GM19467 (cell line): ENCODE results near the gene RAVER1.

Source experiments
- ATAC-seq: cut with Tn5 transposase; IDR thresholded peaks from one replicate; pipeline ENCODE4 v1.9.1; 2021; ENCODE audit warnings: mild to moderate bottlenecking, moderate library complexity; ENCODE audit not compliant: unreplicated experiment

The RAVER1 gene

DNA sequence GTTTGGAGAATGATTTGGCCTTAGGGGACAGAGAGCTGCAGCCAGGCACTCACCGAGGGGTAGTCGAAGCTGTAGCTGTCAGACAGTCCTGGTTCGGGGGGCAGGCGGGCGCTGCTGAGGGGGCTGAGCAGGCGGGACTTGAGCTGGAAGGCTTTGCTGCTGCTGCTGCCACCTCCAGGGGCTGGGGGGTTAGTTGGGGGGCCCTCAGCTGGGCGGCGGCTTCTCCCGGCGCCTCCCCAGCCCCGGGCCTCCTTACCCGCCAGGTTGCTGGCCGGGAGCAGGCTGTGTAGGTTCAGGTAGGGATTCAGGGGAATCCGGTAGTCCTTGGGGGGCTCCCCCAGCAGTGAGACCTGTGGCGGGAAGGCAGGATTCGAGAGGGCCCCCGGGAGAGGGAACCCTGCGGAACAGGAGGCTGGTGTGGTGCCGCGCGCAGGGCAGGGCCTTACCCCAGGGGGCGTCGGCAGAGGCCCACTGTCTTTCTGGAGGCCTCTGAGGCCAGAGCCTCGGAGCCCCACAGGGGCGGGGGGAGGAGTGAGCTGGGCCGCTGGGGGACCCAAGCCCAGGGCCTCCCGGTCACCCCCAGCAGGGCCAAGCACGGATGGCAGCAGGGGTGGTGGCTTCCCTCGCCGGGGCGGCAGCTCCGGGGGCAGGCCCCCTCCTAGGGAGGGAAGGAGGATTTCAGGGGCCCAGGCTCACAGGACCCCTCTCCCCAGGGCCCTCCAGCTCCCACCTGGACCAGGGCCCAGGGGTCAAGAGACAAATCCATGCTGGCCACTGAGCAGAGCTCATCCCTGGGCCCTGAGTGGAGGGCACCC, 12.5 kb downstream of the RAVER1 start:
- no peak for ATAC-seq

DNA sequence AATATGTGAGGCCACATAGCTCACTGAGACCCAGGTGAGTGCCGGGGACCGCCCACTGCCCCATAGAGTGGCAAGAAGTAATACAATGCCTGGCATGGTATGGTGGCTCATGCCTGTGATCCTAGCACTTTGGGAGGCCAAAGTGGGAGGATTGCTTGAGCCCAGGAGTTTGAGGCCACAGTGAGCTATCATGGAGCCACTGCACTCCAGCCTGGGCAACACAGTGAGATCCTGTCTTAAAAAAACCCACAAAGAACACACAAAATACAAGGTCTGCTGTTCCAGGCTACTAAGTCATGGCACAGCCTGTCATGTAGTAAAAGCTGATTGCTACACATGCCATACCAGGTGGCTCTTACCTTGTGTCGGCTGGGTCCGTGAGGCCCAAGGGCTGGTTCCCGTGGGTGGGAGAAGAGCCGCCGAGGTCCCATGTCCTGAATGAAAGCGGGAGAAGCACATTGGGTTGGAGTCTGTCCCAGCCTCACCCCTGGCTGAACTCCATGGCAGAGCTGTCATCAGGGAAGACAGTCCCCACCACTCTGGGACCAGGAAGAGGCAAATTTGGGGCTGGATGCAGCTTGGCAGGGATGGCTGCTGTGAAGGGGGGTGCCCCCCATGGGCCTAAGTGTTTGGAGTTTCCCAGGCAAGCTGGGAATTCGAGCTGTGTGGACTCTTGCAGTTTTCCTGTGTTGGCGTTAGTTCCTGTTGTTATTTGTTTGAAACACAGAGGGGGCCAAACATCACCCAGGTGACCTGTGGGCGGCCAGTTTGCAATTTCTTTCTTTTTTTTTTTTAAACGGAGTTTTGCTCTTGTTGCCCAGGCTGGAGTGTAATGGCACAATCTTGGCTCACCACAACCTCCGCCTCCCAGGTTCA, 14.3 kb downstream of the RAVER1 start:
- no peak for ATAC-seq

DNA sequence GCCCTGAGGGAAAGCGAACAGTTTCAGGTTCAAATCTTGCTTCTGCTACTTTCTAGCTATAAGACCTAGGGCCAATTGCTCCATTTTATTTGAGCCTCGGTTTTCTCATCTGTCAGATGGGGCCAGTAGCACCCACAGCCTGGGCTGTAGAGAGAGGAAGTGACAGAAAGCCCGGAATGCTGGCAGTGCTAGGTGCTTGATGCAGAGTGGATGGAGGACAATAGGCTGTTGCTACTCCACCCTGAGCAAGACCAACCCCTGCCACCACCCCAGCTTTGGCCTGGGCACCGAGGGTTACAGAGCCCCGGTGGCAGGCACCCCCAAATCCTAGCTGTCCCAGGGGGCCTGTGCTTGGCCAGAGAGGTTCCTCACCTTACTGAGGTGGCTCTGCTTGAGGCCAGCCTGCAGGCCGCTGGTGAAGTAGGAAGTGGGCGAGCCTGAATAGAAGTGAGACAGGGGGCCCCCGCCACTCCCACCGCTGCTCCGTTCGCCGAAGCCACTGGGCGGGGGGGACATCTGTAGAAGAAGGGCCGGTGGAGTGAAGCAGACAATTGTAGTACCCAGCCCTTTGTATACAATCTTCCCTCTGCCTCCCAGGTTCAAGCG, 15.4 kb downstream of the RAVER1 start:
- ATAC-seq = no peak

DNA sequence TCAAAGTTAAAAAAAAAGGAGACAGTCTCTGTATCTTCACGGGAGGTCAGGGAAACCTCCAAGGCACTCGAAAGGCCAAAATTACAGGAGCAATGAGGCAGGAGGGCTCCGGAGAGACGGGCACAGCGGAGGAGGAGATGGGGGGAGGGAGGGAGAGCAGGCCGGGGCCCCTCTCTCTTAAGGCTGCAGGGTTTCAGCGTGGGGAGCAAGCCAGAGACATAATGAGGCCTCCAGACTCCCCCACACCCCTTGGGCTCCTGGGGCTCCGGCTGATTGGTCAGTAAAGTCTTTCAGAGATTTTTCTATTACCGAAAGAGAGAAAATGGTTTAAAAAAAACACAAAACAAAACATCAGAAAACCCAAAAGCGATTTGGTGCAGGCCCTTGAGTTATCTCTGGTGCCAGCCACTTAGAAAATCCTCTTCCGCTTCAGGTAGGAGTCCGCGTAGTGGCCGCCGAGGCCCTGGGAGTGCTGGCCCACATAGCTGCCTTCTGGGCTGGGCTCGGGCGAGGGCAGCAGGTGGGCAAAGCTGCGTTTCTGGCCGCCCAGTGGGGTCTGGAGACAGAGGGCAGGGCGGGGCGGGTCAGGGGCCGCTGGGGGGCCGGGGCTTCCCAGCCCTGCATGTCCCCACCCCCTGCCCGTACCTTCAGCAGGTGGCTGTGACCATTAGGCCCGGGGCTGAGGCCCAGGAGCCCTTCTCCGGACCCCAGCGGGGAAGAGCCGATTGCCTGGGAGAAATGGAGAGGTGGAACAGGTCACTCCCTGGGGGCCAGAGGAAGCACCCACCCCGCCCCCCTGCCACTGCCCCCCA, 16.1 kb downstream of the RAVER1 start:
- no peak for ATAC-seq

DNA sequence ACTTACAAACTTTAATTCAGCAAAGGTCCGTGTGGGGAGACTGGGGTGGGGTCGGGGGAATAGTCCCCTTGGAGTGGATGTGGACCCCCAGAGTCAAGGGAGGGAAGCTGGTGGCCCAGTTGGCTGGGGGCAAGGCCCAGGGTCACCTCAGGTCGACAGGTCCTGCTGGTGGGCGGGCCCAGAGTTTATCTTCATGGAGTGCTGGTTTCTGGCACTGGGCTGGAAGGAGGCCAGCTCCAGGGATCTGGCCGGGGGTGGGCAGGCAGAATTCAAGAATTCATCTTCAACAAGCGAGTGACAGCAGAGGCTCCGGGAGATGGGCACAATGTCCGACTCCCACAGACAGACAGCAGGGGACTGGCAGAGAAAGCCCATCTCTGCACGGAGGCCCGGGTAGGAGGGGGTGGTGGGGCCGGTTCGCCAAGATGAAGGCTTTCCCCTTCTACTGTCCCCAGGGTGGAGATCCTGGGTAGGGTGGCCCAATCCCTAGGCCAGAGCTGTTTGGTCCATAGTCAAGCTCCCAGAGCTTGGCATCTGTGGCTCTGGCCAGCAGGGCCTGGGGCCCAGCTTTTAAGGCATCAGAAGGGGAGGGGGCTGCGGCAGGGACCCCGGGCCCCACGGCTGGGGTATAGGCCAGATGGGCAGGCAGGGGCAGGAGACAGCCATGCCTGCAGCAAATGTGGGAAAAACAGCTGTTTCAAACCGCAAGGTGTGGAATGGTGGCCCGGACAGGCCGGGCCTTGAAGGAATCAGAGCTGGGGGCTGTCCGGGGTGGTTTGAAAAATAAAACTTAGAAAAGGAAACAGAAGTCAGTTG, 16.9 kb downstream of the RAVER1 start:
- ATAC-seq = no peak

DNA sequence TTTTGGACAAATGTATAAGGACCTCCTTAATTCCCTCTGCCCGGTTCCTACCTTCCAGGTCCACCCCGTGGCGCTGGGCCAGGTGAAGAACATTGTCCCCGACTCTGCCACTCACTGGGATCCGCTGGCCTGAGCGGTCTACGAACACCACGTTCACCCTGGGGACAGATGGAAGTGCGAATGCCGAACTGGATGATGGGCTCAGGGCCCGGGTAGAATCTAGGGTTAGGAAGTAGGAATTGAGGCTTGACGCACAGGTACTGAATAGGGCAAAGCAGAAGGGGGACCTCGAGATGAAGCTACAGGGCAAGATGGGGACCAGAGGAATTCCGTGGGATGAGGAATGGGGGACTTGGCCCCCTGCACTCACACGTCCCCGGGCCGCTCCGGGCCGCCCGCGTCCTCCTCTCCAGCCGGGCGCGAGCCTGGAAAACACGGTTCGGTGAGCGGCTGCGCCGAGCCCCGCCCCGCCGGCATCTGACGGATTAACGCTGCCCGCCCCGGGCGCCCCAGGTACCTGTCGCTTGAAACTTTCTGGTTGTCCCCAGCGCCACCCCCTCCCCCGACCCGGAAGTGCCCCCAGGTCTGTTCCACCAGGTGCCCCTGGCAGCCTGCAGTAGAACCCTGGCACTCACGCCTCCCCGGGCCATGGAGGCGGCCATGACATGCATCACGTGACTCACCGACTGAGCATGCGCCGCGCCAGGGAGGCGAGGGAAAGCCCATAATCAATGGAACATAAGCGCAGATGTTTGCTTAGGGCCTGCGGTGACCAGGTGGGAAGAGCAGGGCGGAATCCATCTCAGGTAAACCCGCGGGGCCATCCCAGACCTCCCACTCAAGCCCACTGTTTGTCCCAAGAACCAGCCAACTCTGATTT, 17.8 kb downstream of the RAVER1 start, which contains the start of gene FDX2:
Gene FDX2 (minus strand): TSS at position 681 of the 880 bp plus-strand sequence. CDS start 19 bp downstream, at position 662.
- ATAC-seq = peak; percentile 64

DNA sequence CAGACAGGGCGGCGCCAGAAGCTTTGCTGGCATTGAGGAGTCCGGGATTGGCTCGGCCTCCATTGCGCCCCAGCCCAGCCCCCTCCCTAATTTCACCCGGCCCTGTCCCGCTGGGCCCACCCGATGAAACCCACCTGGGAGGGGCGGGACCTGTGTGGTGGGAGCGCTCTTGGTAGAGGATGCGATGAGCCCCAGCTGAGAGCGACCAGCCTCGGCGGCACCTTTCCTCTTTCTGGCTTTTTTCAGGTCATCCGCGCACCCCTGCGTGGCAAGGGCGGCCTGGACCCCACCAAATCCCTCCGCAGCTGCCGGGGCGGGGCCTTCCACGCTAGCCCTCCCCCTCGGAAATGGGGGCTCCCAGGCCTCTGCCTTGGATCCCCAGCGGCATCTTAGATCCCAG, 23.9 kb downstream of the RAVER1 start, which contains the start of gene ZGLP1:
Gene ZGLP1 (minus strand): TSS at position 393 of the 400 bp plus-strand sequence.
- no peak for ATAC-seq

DNA sequence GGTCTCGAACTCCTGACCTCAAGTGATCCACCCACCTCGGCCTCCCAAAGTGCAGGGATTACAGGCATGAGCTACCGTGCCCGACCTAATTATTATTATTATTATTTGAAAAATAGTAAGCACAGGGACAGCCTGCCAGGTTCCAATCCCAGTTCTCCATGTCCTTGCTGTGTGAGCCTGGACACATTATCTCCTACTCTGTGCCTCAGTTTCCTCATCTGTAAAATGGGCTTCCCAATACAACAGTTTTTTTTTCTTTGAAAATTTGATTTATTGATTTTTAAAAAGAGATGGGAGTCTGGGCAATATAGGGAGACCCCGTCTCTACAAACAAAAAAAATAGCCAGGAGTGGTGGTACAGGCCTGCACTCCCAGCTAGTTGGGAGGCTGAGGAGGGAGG, 27.0 kb downstream of the RAVER1 start:
- ATAC-seq = no peak

DNA sequence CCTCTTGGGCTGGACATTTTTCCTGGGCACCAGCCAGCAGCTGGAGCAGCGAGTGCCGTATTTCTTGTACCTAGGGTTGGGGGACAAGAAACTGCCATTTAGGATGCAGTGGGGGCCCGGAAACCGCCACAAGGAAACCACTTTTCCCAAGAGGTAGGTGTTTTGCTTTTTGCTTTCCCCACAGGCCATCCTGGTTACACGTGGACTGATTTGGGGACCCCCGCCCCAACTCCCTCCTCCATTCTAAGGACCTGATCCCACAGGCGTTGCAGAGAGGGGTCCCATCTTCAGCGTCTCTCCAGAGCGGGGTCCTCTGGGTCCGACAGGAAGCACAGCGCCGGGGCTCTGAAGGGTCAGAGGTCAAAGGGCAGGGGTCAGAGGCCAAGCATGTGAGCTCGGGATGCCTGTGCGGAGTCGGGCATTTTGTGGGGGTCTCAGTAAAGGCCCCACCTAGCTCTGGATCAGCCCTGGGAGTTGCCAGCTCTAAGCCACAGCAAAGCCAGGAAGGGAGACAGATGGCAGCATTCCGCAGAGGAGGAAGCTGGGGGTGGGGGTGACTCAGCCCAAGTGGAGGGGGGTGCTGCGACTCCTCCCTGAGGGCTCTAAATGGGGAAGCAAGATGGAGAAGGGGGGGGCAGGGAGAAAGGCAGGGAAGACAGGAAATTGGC, 28.1 kb downstream of the RAVER1 start:
- no peak for ATAC-seq

DNA sequence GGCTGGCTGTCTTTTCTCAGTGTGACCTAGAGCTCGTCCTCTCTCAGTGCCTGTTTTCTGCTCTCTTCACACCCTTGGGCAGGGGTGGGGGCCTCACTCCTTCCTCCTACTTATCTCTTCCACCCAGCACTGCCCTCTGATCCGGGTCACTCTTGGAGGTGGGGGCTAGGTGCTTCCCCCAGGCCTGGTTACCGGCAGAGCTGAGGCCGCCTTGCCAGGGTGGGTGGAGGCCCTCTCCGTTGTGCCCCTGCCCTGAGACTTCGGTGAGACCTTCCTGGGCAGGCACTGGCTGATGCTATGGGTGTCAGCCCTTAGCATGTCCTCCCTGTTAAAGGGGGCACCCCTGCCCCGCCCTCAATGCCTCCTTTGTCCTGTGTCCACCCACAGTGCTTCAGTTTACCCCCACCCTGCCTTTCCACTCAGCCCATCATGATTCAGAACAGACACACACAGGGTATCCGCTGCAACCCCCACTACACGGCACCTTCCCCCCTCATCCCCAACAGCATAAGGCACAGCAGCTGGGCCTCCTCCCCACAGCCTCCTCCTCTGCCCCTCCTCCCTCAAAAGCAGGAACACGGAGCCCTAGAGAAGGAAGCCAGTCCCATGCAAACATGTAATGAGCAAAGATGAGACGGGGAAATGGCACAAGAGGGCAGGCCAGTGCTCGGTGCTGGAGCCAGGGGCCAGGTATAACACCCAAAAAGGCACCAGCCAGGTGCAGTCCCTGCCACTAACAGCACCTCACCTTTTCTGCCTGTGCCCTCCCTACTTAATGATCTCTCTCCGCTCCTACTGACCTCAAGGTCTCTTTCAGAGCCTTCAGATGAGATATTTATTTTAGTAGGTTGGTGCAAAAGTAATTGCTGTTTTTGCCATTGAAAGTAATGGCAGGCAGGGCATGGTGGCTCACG, 33.5 kb downstream of the RAVER1 start:
- ATAC-seq = no peak

DNA sequence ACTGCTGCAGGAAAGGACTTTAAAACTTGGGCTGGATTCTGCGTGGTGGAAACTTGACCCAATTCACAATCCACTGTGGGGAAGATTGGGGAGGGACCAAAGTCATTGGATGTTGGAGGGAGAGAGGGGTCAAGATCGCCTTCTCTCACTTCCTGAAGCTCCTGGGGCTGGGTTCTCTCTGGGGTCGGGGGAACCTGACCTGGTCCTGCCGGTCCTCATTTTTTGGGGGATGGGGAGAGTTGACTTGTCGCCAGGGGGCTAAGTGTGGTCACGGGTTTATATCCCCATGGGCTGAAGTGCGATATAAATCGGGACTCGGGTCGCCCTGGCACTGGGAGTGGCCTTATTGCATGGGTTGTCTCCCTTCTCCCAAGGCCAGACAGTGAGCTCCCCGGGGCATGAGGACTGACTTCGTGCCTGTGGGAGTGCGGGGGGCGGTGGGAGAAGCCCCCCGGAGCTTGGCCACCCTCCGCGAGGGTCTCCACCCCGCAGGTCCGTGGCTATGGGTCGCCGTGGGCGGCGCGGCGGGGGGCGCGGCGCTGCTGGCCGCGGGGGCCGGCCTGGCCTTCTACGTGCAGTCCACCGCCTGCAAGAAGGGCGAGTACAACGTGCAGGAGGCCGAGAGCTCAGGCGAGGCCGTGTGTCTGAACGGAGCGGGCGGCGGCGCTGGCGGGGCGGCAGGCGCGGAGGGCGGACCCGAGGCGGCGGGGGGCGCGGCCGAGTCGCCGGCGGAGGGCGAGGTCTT, 37.3 kb downstream of the RAVER1 start:
- ATAC-seq = no peak

DNA sequence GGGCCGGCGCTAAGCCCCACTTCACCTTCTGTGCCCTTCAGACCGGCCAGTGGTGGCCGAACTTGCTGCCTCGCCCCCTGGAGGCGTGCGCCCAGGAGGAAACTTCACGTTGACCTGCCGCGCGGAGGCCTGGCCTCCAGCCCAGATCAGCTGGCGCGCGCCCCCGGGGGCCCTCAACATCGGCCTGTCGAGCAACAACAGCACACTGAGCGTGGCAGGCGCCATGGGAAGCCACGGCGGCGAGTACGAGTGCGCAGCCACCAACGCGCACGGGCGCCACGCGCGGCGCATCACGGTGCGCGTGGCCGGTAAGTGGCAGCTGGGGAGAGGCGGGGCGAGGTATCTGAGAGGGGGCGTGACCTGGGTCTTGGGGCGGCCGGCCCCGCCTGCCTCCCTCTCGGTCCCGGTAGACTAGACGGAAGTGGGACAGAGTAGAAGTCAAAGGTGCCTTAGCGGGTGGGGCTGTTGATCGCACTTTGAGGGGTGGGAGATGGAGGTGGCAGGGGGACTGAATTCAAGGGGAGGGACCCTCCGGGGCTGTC, 38.0 kb downstream of the RAVER1 start:
- no peak for ATAC-seq

DNA sequence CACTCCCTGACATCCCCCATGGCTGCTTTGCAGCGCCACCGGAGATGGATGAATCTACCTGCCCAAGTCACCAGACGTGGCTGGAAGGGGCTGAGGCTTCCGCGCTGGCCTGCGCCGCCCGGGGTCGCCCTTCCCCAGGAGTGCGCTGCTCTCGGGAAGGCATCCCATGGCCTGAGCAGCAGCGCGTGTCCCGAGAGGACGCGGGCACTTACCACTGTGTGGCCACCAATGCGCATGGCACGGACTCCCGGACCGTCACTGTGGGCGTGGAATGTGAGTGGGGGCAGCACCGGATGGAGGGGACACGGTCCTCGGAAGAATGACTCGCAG, 39.0 kb downstream of the RAVER1 start:
- no peak for ATAC-seq

DNA sequence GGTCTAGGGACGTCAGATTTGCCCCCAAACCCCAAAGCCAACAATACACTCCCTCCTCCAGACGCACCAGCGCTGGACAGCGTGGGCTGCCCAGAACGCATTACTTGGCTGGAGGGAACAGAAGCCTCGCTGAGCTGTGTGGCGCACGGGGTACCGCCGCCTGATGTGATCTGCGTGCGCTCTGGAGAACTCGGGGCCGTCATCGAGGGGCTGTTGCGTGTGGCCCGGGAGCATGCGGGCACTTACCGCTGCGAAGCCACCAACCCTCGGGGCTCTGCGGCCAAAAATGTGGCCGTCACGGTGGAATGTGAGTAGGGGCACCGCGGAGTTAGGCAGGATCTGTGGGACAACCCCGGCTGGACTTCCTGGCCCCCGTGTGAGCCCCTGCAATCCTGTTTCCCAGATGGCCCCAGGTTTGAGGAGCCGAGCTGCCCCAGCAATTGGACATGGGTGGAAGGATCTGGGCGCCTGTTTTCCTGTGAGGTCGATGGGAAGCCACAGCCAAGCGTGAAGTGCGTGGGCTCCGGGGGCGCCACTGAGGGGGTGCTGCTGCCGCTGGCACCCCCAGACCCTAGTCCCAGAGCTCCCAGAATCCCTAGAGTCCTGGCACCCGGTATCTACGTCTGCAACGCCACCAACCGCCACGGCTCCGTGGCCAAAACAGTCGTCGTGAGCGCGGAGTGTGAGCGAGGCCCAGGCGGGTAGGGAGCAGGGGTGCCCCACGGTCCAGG, 39.5 kb downstream of the RAVER1 start:
- ATAC-seq = no peak

DNA sequence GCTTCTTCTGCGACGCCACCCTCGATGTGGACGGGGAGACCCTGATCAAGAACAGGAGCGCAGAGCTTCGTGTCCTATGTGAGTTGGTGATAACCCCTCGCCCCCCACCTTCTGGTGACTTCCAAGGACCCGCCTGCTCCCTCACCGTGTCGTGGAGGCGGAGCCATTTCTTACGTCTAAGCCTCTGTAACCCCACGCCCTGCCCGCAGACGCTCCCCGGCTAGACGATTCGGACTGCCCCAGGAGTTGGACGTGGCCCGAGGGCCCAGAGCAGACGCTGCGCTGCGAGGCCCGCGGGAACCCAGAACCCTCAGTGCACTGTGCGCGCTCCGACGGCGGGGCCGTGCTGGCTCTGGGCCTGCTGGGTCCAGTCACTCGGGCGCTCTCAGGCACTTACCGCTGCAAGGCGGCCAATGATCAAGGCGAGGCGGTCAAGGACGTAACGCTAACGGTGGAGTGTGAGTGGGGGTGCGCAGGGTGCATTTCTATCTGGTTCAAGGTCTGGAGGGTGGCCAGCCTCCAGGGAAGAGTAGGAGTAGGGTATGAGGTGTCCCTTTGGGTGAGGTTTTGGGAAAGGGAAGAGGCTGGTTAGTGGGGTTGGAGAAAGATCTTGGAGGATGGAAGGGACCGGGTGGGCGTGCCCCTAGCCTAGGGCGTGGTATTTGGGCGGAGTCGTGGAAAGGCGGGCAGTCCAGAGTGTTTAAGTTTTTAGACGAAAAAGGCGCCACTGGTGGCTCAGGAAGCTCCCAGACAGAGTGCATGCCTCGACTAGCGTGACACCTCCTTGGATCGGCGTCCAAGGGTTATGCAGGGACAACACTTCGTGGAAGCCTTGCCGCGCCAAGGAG, 40.3 kb downstream of the RAVER1 start:
- ATAC-seq = no peak
